Daoy (cell line): ENCODE data around the gene MISP3. TPM values are rescaled to one million over a fixed set of nuclear protein-coding genes. Genes with fewer than 3 reads are reported as not detected.
A peak's percentile ranks its signal among the peaks of the same experiment; 100 is the strongest.

Experiments used
- DNase-seq: peaks from one replicate; pipeline ENCODE4 v3.0.0-alpha.2; 2015; ENCODE audit warnings: low read depth
- total RNA-seq: library from RNA; depleted of rRNA; stranded (reverse); fragments of >200 nt; shearing (Covaris generic); gene quantifications from 2 replicates; pipeline ENCODE4 v1.2.3, GENCODE V29; 2014

The MISP3 gene
- total RNA-seq, 1 experiment from 2014 or later: 0.29 TPM

GRCh38 chr19:14102756-14103155 is 30.2 kb downstream of the MISP3 start:
- DNase-seq: no peak

DNA sequence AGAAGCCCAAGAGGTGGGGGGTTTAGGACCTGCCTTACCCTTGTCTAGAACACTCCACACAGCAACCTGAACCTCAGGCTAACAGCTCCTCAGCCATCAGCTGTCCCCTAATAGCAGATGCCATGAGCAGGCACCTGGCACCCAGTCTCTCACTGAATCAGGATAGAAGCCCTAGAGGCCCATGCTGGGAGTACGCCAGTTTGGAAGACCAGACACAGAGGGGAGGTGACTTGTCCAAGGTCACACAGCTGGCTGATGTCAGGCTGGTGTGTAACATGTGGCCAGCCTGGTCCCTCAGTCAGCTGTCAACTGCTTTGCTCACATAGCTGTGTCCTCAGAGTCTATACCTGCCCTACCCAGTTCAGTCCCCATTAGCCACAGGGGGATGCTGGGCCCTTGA is 30.7 kb downstream of the MISP3 start:
- no peak for DNase-seq

DNA sequence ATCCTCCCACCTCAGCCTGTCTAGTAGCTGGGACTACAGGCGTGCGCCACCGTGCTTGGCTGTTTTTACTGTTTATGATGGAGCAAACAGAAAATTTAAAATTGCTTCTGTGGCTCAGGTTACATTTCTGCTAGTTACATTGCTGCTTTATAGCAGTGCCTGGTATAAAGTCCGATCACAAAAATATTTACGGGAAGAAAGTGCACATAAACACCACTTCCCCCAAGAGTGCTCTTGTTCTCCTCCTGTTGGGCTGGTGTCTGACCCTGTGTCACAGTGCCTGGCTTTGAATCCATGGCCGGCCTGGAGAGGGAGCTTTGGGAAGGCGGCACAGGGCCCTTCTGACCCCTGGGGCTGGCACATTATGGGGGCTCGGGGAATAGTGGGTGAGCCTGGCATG is 33.1 kb downstream of the MISP3 start:
- no peak for DNase-seq

- DNase-seq: no peak
Observed at GRCh38 chr19:14106840-14107239, 34.3 kb downstream of the MISP3 start.

GRCh38 chr19:14107581-14108461 is 35.2 kb downstream of the MISP3 start:
- peak; percentile 41 for DNase-seq

DNA sequence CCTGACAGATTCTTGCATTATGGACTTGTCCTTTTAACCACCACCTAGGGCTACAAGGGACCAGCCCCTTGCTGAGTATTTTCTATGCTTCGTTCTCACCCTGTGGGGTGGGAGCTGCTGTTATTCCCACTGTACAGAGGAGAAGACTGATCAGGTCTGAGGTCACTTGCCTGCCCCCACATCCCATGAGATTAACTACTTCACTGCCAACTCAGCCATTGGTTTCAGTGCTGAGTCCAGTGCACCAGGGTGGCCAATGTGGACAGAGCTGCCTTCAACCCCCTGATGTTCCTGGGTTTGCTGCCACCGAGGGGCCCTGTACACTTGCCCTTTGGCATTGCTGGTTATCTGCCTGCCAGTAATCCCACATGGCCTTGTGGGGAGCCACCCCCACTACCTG is 38.1 kb downstream of the MISP3 start:
- DNase-seq: no peak

DNA sequence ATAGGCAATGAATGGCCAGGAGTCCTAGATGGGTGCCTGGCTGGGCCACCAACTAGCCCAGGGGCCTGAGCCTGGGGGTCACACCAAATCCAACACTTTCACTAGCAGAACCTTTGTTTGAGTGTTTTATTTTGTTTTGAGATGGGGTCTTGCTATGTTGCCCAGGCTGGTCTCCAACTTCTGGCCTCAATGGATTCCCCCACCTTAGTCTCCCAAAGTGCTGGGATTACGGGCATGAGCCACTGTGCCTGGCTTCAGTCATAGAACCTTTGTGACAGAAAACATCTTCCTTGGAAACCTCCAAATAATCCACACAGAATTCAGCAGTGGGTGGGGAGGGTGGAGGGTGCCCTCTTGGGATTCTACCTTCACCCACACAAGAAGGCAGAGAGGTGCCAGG is 38.9 kb downstream of the MISP3 start:
- no peak for DNase-seq

DNA sequence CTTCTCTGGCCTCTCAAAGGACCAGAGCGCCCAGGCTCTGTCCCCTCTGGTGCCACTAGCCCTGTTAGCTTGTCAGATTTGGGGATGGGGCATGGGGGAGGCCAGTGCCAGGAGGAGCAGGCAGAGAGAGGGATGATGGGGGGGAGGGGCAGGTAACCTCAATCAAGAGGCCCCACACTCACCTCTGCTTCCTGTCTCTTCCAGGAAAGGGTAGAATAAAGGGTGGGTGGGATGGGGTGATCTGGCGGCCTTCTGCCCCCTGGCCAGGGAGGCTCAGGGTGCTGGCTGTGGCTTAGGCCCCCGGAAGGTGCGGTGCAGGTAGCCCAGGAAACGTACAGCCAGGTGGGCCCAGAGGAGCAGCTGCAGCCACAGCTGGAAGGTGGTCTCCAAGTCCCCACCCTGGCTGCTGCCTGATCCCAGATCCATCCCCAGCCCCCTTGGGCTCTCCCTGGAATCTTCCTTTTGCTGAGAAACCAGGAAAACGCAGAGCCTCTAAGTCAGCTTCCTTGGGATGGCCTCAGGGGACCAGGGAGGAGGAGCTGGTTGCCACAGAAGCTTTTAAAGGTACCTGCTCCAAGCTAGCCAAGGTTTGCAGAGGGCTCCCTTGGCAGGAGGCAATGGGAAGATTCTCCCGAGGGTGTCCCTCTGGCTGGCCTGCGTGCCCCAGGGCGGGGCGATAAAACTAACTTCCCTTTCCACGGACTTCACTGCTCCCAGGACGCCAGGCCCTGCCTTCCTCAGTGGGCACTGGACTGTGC is 39.6 kb downstream of the MISP3 start:
- no peak for DNase-seq

DNA sequence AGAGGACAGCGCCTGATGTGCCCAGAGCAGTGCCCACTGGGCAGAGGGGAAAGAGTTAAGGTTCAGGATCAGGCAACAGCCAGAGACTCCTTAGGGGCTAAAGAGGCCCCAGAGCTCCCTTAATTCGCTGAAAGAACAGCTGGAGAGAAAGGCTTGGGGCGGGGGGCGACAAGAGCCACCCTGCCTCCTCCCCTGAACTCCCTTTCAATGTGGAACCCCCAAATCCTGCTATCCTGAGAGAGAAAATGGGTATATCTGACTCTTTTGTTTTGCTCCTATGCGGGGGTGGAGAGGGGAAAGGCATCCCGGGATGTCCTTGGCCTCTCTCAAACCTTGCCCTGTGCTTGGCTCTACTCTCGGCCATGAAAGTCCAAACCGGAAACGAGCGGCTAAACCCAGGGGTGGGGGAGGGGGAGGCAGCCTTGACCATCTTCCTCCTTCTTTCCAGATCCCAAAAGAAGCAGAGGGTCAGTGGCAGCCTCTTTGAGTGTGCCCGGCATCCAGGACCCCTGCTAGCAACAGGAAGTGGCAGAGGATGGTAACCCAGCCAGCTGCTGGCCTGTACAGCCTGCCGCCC is 40.3 kb downstream of the MISP3 start:
- no peak for DNase-seq

DNA sequence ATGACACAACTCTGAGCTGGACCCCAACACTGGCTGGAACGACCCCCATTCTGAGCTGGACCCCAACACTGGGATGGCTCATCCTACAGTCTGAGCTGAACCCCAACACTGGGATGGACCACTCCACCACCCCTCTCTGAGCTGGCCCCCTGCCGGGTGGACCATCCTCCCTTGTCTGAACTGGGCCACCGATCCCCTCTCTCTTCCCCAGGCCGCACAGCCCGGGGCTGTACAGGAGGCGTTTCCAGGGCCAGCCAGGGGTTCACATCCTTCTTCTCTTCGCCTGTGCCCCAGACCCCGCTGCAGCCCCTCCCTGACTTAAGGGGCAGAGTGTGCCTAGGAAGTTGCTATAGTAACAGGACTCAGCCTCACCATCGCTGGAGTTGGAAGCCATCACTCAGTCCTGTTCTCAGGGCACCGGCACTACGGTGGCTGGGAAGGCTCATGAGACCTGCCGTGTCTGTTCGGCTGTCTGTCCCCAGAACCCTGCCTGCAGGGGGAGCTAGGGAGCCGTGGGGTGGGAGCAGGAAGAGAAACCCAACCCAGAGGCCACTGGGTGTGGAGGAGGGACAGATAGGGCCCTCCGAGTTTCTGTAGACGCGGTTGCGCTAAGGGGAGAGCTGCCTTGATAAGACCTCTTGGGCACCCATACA is 41.3 kb downstream of the MISP3 start:
- no peak for DNase-seq

- DNase-seq: no peak
Observed at GRCh38 chr19:14114439-14114838, 41.9 kb downstream of the MISP3 start.

- DNase-seq: peak; percentile 50
Observed at GRCh38 chr19:14114854-14115253, 42.3 kb downstream of the MISP3 start.

DNA sequence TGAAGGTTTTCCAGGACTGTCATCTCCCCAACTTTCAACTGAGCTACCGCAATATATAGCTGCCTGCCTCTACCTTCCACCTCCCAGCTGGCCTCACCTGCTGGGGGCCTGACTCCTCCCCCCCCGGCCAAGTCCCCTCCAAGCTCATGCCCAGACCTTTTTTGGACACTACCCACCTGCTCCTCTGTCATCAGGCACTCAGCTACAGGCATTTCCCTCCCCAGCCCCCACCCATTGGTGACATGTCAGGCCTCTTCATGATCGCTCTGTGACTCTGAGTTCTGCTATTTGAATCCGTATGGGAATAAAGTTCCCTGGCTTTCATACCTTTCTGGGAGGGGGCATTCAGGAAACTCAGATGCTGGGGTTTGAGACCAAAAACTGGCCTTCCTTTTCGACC is 43.2 kb downstream of the MISP3 start:
- DNase-seq: no peak

GRCh38 chr19:14116525-14116917 is 43.9 kb downstream of the MISP3 start:
- no peak for DNase-seq

DNA sequence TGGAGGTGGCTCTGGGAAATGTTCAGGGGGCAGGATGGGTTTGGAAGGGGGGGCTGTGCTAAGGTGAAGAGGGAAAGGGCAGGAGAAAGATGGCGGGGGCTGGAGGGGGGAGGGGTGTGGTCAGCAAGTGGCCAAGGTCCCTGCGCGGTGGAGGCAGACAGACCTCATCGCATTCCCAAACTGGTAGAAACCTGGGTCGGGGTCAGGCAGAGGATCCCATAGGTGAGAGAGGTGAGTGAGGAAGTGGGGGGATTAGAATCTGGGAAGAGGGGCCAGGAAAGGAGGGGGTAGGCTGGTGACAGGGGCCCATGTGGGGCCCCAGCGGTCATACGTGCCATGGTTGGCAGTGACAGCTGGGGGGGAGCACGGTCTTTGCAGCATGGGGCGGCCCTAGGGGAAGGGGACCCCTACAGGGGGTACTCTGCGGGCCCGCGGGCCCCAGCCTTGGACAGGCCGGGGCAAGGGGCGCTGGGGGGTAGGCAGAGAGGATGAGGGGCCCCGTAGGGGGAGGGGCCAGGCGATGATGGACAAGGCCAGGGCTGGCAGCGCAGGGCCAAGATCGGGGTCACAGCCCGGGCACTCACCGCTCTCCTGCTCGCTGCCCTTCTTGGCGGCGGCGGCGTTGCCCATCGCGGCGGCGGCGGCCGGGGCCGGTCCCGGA is 44.5 kb downstream of the MISP3 start:
- peak; percentile 22 for DNase-seq

- DNase-seq: peak; percentile 100
Observed at GRCh38 chr19:14117668-14118164, 45.1 kb downstream of the MISP3 start, which contains the start of gene PRKACA. Gene PRKACA (minus strand): TSS chr19:14117762. CDS start chr19:14117547, 215 bp downstream.

- peak; percentile 62 for DNase-seq
Observed at GRCh38 chr19:14118165-14119051, 45.8 kb downstream of the MISP3 start.

GRCh38 chr19:14119146-14119545 is 46.6 kb downstream of the MISP3 start:
- DNase-seq: no peak

GRCh38 chr19:14119644-14120496 is 47.3 kb downstream of the MISP3 start:
- DNase-seq: no peak

DNA sequence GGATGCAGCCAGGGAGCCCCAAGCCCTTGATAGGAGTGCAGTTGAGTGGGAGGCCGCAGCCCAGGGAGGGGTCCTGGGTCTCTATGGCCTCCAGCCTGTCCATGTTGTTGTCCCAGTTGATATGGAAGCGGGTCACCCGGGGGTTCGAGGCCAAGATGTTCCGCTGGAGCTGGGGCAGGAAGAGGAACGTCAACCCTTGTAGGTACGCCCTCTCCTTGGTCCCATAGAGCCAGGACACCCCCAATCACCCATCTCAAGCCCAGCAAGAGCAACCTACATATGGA is 47.9 kb downstream of the MISP3 start:
- no peak for DNase-seq
